Astrocyte (in vitro differentiated cells and primary cell): ENCODE data around the gene ZMYND19.

Source experiments
- CTCF ChIP-seq: IDR thresholded peaks from 2 replicates; pipeline ENCODE4 v1.5.1; 2011; ENCODE audit warnings: low read depth, mild to moderate bottlenecking, inconsistent platforms, low read length, moderate library complexity; ENCODE audit not compliant: insufficient read depth
- EZH2 ChIP-seq: IDR thresholded peaks from 2 replicates; pipeline ENCODE4 v1.6.1; 2012; ENCODE audit warnings: mild to moderate bottlenecking, low read length, inconsistent platforms; ENCODE audit not compliant: insufficient read depth

GRCh38 chr9:137569609-137570203, 20.6 kb downstream of the ZMYND19 start:
- TF ChIP-seq CTCF (no peak), EZH2 (no peak)
